Measurements from ENCODE around the gene MUS81.

MUS81 gene

DNA sequence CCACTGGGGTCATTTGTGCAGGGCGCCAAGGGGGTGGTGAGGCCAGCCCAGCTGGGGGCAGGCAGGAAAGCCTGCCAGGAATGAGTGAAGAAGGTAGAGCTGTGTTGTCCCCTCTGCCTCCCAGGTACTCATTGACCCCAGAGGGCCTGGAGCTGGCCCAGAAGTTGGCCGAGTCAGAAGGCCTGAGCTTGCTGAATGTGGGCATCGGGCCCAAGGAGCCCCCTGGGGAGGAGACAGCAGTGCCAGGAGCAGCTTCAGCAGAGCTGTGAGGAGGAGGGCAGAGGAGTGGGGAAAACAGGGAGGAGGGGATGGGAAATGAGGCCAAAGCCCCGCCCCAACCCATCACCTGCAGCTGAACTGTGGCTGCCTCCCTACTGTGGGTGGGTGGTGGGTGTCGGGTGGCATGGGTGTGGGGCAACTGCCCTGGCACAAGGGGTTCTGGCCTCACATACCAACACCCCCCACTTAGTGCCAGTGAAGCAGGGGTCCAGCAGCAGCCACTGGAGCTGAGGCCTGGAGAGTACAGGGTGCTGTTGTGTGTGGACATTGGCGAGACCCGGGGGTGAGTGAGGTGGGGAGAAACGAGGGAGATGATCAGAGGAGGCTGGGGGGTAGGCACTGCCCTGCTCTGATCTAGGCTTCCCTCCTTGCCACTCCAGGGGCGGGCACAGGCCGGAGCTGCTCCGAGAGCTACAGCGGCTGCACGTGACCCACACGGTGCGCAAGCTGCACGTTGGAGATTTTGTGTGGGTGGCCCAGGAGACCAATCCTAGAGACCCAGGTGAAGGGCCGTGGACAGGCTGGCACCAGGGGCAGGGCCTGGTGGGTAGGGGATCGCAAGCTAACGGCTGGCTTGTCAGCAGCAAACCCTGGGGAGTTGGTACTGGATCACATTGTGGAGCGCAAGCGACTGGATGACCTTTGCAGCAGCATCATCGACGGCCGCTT lies 3.0 kb downstream of the MUS81 start:
- H3K4me2 ChIP-seq (ENCODE audit: low read depth, low read length, poor library complexity, severe bottlenecking): no peak overlapping the region
- H3K79me2 ChIP-seq (ENCODE audit: insufficient read depth, low read length): peaks cover 17% of the 10 kb centered on the region
- H3K27me3 ChIP-seq (ENCODE audit: low read length): no peaks in the 10 kb centered on the region
- no peaks in the 10 kb centered on the region for H3K9me3 ChIP-seq (ENCODE audit: insufficient read depth, low read length)
- no peak overlapping the region for H3K4me3 ChIP-seq (ENCODE audit: insufficient read depth, low read length, poor library complexity, severe bottlenecking)
- H4K20me1 ChIP-seq (ENCODE audit: low read depth, low read length): no peaks in the 10 kb centered on the region
- H3K27ac ChIP-seq (ENCODE audit: low read depth, low read length): no peak overlapping the region
- peaks cover 8% of the 10 kb centered on the region for H3F3A ChIP-seq (ENCODE audit: insufficient read depth)
- no peaks in the 10 kb centered on the region for H3K36me3 ChIP-seq (ENCODE audit: low read length)
- H2AFZ ChIP-seq (ENCODE audit: low read depth, low read length, severe bottlenecking): no peak overlapping the region
- no peak overlapping the region for H3K9ac ChIP-seq (ENCODE audit: low read length)
- no peaks in the 10 kb centered on the region for H3K9me2 ChIP-seq (replicated peaks; ENCODE audit: insufficient read depth, low read length)
- no peak for TF ChIP-seq EZH2phosphoT487 (conservative IDR thresholded peaks at IDR 0.05; ENCODE audit: low read length)
- TF ChIP-seq, protein P1, sequence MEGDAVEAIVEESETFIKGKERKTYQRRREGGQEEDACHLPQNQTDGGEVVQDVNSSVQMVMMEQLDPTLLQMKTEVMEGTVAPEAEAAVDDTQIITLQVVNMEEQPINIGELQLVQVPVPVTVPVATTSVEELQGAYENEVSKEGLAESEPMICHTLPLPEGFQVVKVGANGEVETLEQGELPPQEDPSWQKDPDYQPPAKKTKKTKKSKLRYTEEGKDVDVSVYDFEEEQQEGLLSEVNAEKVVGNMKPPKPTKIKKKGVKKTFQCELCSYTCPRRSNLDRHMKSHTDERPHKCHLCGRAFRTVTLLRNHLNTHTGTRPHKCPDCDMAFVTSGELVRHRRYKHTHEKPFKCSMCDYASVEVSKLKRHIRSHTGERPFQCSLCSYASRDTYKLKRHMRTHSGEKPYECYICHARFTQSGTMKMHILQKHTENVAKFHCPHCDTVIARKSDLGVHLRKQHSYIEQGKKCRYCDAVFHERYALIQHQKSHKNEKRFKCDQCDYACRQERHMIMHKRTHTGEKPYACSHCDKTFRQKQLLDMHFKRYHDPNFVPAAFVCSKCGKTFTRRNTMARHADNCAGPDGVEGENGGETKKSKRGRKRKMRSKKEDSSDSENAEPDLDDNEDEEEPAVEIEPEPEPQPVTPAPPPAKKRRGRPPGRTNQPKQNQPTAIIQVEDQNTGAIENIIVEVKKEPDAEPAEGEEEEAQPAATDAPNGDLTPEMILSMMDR (IDR thresholded peaks at IDR 0.05; ENCODE audit: insufficient read depth, low read length, poor library complexity, severe bottlenecking): no peak

DNA sequence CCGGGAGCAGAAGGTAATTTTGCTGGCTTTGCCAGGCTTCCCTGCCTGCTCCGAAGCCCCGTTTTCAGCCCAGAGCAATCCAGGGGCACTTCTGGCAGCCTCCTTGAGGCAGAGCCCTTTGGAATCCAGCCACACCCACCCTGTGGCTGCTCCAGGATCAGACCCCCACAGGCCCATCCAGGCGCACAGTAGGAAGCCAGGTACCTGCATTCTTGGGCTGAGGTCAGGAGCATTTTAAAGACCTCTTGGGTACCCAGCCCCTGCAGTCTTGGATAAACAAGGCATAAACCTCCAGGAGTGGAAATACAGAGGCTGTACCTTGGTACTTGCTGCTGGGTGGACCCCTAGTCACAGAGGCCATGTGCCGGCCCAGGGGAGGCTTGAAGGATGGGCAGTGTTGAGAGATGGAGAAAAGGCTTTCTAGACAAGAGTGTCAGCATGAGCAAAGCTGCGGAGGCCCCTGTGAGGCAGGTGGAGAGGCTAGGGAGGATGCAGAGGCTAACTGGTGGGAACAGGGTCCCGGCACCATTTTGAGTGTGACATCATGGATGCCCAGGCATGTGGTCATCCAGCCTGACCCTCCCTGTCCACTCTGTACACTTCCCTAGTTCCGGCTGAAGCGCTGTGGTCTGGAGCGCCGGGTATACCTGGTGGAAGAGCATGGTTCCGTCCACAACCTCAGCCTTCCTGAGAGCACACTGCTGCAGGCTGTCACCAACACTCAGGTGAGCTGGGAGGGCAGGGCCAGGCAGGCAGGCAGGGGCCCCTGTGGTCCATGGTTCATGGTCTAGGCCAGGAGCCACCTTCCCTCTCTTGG lies 3.9 kb downstream of the MUS81 start:
- H3K36me3 ChIP-seq (ENCODE audit: low read length): no peaks in the 10 kb centered on the region
- no peaks in the 10 kb centered on the region for H3K27me3 ChIP-seq (ENCODE audit: low read length)
- no peaks in the 10 kb centered on the region for H3K9me3 ChIP-seq (ENCODE audit: insufficient read depth, low read length)
- no peaks in the 10 kb centered on the region for H3K9me2 ChIP-seq (replicated peaks; ENCODE audit: insufficient read depth, low read length)
- no peak overlapping the region for H2AFZ ChIP-seq (ENCODE audit: low read depth, low read length, severe bottlenecking)
- H3K79me2 ChIP-seq (ENCODE audit: insufficient read depth, low read length): peaks cover 17% of the 10 kb centered on the region
- H3K4me3 ChIP-seq (ENCODE audit: insufficient read depth, low read length, poor library complexity, severe bottlenecking): no peak overlapping the region
- H3K27ac ChIP-seq (ENCODE audit: low read depth, low read length): no peak overlapping the region
- no peaks in the 10 kb centered on the region for H4K20me1 ChIP-seq (ENCODE audit: low read depth, low read length)
- H3K4me2 ChIP-seq (ENCODE audit: low read depth, low read length, poor library complexity, severe bottlenecking): no peak overlapping the region
- H3F3A ChIP-seq (ENCODE audit: insufficient read depth): no peaks in the 10 kb centered on the region
- H3K9ac ChIP-seq (ENCODE audit: low read length): no peak overlapping the region
- TF ChIP-seq EZH2phosphoT487 (conservative IDR thresholded peaks at IDR 0.05; ENCODE audit: low read length): no peak
- TF ChIP-seq, protein P1 (IDR thresholded peaks at IDR 0.05; ENCODE audit: insufficient read depth, low read length, poor library complexity, severe bottlenecking): no peak

DNA sequence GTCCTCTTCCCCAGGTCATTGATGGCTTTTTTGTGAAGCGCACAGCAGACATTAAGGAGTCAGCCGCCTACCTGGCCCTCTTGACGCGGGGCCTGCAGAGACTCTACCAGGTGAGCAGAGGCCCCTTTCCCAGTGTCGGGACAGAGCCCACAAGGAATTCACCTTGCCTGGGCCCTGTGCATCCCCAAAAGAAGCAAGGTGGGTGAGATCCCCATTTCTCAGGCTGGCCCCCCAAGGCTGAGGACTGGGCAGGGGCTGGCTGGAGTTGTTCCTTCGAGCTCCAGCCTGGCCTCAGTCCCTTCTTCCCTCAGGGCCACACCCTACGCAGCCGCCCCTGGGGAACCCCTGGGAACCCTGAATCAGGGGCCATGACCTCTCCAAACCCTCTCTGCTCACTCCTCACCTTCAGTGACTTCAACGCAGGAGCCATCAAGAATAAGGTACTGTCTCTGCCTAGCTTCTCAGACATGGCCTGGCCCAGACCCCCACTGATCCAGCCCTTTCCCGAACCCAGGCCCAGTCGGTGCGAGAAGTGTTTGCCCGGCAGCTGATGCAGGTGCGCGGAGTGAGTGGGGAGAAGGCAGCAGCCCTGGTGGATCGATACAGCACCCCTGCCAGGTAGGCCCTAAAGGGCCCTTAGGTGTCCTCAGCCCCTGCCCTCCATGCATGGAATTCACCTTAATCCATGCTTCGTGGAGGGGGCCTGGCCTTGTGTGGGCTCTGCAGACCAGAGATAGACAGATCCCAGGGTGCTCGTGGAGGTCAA lies 4.7 kb downstream of the MUS81 start:
- Histone ChIP-seq H3K27ac (ENCODE audit: low read depth, low read length) (no peak overlapping the region), H3K79me2 (ENCODE audit: insufficient read depth, low read length) (peaks cover 17% of the 10 kb centered on the region), H3K36me3 (ENCODE audit: low read length) (no peaks in the 10 kb centered on the region), H3K9me3 (ENCODE audit: insufficient read depth, low read length) (no peaks in the 10 kb centered on the region), H3K9me2 (replicated peaks; ENCODE audit: insufficient read depth, low read length) (no peaks in the 10 kb centered on the region), H3F3A (ENCODE audit: insufficient read depth) (no peaks in the 10 kb centered on the region), H3K9ac (ENCODE audit: low read length) (no peak overlapping the region), H3K27me3 (ENCODE audit: low read length) (no peaks in the 10 kb centered on the region), H2AFZ (ENCODE audit: low read depth, low read length, severe bottlenecking) (no peak overlapping the region), H3K4me2 (ENCODE audit: low read depth, low read length, poor library complexity, severe bottlenecking) (no peak overlapping the region), H4K20me1 (ENCODE audit: low read depth, low read length) (no peaks in the 10 kb centered on the region), H3K4me3 (ENCODE audit: insufficient read depth, low read length, poor library complexity, severe bottlenecking) (no peak overlapping the region)
- TF ChIP-seq, protein P1 (IDR thresholded peaks at IDR 0.05; ENCODE audit: insufficient read depth, low read length, poor library complexity, severe bottlenecking): no peak
- no peak for TF ChIP-seq EZH2phosphoT487 (conservative IDR thresholded peaks at IDR 0.05; ENCODE audit: low read length)
